Mesothelial cell of epicardium (in vitro differentiated cells): ENCODE results near the gene RNPS1. TPM values are rescaled to one million over a fixed set of nuclear protein-coding genes. Genes with fewer than 3 reads are reported as not detected.
A peak's percentile ranks its signal among the peaks of the same experiment; 100 is the strongest.

Experiments used
- DNase-seq, 2 experiments: peaks; one replicate each; pipeline ENCODE4 v3.0.0; 2021; ENCODE audit warnings: low spot score in 2 of 2; ENCODE audit not compliant: unreplicated experiment in 2 of 2
- H3K27ac Mint-ChIP-seq: 2 replicates; pipeline ENCODE4 v1.8.0; 2021; ENCODE audit warnings: mixed read lengths
- H3K27me3 Mint-ChIP-seq: 2 replicates; pipeline ENCODE4 v1.8.0; 2021; ENCODE audit warnings: low read depth, mixed read lengths
- H3K36me3 Mint-ChIP-seq: 2 replicates; pipeline ENCODE4 v1.8.0; 2021; ENCODE audit warnings: mixed read lengths
- H3K4me1 Mint-ChIP-seq: 2 replicates; pipeline ENCODE4 v1.8.0; 2021; ENCODE audit warnings: mixed read lengths
- H3K4me3 Mint-ChIP-seq: 2 replicates; pipeline ENCODE4 v1.8.0; 2021; ENCODE audit warnings: mild to moderate bottlenecking, moderate library complexity, mixed read lengths
- H3K9me3 Mint-ChIP-seq: 2 replicates; pipeline ENCODE4 v1.8.0; 2021; ENCODE audit warnings: mixed read lengths
- microRNA-seq: library from miRNA; unstranded; fragments of <30 nt; microRNA quantifications from one replicate; pipeline ENCODE4 v1.2.0, GENCODE V29; 2021; ENCODE audit warnings: inconsistent platforms, mixed read lengths
- total RNA-seq: library from RNA; stranded (reverse); gene quantifications from 3 replicates; pipeline ENCODE4 v1.2.1, GENCODE V29; 2021
- TF ChIP-seq, protein P1 (sequence below): fragments of 200-600 bp; sonication (generic); IDR thresholded peaks from one replicate; pipeline ENCODE4 v1.5.0; 2021; ENCODE audit warnings: antibody characterized with exemption; ENCODE audit not compliant: unreplicated experiment

RNPS1 gene
- total RNA-seq, 1 donor from 2014 or later: 229 TPM

DNA sequence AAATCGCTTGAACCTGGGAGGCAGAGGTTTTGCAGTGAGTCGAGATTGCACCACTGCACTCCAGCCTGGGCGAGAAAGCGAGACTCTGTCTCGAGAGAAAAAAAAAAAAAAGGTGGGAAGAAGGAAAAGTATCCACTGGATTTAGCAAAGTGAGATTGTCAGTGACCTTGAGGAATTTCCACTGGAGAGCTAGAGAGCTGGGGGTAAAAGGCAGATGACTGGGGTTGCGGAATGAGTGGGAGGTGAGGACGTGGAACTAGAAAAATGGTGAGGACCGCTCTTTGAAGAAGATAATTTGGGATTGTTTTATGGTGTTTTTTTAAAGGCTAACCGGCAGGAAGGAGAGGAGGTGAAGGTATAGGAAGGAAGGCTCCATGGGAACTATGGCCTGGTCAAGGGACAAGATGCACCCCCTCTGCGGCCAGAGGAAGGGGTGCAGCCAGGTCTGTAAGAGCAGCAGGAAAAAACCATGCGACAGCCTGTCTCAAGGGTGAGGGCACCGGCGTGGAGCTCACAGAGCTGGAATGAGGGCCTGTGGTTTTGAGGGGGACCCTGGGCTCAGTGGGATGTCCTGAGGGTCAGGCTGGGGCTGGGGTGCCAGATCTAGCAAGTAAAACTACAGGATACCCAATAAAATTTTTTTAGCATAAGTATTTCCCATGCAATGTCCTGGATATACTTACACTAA is 63.4 kb downstream of the RNPS1 start:
- peak overlapping the region; percentile 79 for H3K4me3 Mint-ChIP-seq
- TF ChIP-seq, protein P1, sequence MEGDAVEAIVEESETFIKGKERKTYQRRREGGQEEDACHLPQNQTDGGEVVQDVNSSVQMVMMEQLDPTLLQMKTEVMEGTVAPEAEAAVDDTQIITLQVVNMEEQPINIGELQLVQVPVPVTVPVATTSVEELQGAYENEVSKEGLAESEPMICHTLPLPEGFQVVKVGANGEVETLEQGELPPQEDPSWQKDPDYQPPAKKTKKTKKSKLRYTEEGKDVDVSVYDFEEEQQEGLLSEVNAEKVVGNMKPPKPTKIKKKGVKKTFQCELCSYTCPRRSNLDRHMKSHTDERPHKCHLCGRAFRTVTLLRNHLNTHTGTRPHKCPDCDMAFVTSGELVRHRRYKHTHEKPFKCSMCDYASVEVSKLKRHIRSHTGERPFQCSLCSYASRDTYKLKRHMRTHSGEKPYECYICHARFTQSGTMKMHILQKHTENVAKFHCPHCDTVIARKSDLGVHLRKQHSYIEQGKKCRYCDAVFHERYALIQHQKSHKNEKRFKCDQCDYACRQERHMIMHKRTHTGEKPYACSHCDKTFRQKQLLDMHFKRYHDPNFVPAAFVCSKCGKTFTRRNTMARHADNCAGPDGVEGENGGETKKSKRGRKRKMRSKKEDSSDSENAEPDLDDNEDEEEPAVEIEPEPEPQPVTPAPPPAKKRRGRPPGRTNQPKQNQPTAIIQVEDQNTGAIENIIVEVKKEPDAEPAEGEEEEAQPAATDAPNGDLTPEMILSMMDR: no peak
- peaks cover 15% of the 10 kb centered on the region for H3K27me3 Mint-ChIP-seq
- H3K36me3 Mint-ChIP-seq: peaks cover 6% of the 10 kb centered on the region
- no peak for DNase-seq
- no peaks in the 10 kb centered on the region for H3K9me3 Mint-ChIP-seq
- H3K27ac Mint-ChIP-seq: peak overlapping the region; percentile 73
- H3K4me1 Mint-ChIP-seq: peaks cover 9% of the 10 kb centered on the region

Small RNA genes within 50 kb of the gene (microRNA-seq; reads per million reads assigned to microRNA genes)
- gene MIR3677: 1.2 reads per million
- not detected for gene MIR4717

Other genes starting within 250 kb of the RNPS1 start
- gene NPW, start 248.3 kb downstream of the RNPS1 start, total RNA-seq: 14.0 to 16.1 TPM (median 15.4 TPM) in 3 replicates
- gene NHERF2, start 241.2 kb downstream of the RNPS1 start, total RNA-seq: 48.1 to 55.1 TPM (median 51.3 TPM) in 3 replicates
- 27.6 to 31.1 TPM (median 29.7 TPM) in 3 replicates for gene NTHL1, start 220.3 kb downstream of the RNPS1 start, total RNA-seq
- 242 to 250 TPM (median 243 TPM) in 3 replicates for gene TSC2, start 220.1 kb downstream of the RNPS1 start, total RNA-seq
- gene PKD1, start 132.2 kb downstream of the RNPS1 start, total RNA-seq: 173 to 183 TPM (median 175 TPM) in 3 replicates
- 1.1 to 1.5 TPM (median 1.3 TPM) in 3 replicates for gene RAB26, start 119.5 kb downstream of the RNPS1 start, total RNA-seq
- gene TRAF7, start 112.3 kb downstream of the RNPS1 start, total RNA-seq: 63.1 to 68.5 TPM (median 66.1 TPM) in 3 replicates
- gene CASKIN1, start 71.5 kb downstream of the RNPS1 start, total RNA-seq: 8.9 to 9.8 TPM (median 9.8 TPM) in 3 replicates
- gene MLST8, start 62.7 kb downstream of the RNPS1 start, total RNA-seq: 45.9 to 49.0 TPM (median 47.2 TPM) in 3 replicates
- gene BRICD5, start 57.3 kb downstream of the RNPS1 start, total RNA-seq: 11.9 to 14.4 TPM (median 13.0 TPM) in 3 replicates
- 15.2 to 17.9 TPM (median 16.8 TPM) in 3 replicates for gene PGP, start 53.3 kb downstream of the RNPS1 start, total RNA-seq
- gene E4F1, start 44.5 kb downstream of the RNPS1 start, total RNA-seq: 29.3 to 36.3 TPM (median 33.0 TPM) in 3 replicates
- 1.0 to 1.4 TPM (median 1.2 TPM) in 3 replicates for gene DNASE1L2, start 31.7 kb downstream of the RNPS1 start, total RNA-seq
- gene ECI1, start 16.5 kb downstream of the RNPS1 start, total RNA-seq: 53.3 to 54.8 TPM (median 54.5 TPM) in 3 replicates
- gene ABCA3, start 72.6 kb upstream of the RNPS1 start, total RNA-seq: 3.5 to 3.9 TPM (median 3.6 TPM) in 3 replicates
- 15.2 to 17.4 TPM (median 16.7 TPM) in 3 replicates for gene CCNF, start 161.3 kb upstream of the RNPS1 start, total RNA-seq
- 14.5 to 16.0 TPM (median 14.7 TPM) in 3 replicates for gene TEDC2, start 192.0 kb upstream of the RNPS1 start, total RNA-seq
- 17.4 to 17.9 TPM (median 17.5 TPM) in 3 replicates for gene NTN3, start 203.2 kb upstream of the RNPS1 start, total RNA-seq
- gene TBC1D24, start 207.0 kb upstream of the RNPS1 start, total RNA-seq: 24.2 to 25.0 TPM (median 24.7 TPM) in 3 replicates
- 143 to 151 TPM (median 149 TPM) in 3 replicates for gene ATP6V0C, start 245.8 kb upstream of the RNPS1 start, total RNA-seq